ENCODE measurements around the gene LVRN. TPM values are rescaled to one million over a fixed set of nuclear protein-coding genes. Genes with fewer than 3 reads are reported as not detected.

Gene LVRN
- polyA plus RNA-seq, 1 donor = 0.27 TPM

DNA sequence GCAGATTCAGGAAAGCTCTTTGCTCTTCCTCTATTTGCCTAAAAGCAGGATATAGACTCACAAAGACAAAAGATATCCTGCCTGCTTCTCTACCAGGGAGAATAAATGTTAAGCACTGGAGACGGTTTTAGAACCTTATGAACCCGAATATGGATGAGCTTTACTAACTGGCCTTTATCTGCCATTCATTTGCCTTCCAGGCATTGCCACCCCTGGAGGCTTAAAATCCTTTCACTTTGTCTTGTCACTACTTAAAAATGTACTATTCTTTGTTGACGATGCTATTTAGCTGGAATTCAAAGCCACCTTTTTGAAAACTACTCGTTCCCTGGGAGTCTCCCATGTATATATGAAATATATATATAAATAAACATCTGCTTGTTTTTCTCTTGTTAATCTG lies 23.2 kb upstream of the LVRN start:
- Histone ChIP-seq H3K4me1 (ENCODE audit: control insufficient read depth, insufficient read depth, low read length) (no peaks in the 10 kb centered on the region), H3K9me3 (ENCODE audit: control insufficient read depth, low read depth, low read length) (no peaks in the 10 kb centered on the region), H3K36me3 (ENCODE audit: control insufficient read depth, insufficient read depth, low read length) (no peaks in the 10 kb centered on the region), H3K27me3 (ENCODE audit: control insufficient read depth, insufficient read depth, low read length) (no peaks in the 10 kb centered on the region), H3K27ac (ENCODE audit: low read length) (no peak overlapping the region), H3K4me3 (ENCODE audit: low read length) (no peak overlapping the region)
- no peak for DNase-seq
- WGBS (ENCODE audit: insufficient coverage, low lambda C conversion rate) = no CpG with 5 or more reads among the region's 4 CpGs

DNA sequence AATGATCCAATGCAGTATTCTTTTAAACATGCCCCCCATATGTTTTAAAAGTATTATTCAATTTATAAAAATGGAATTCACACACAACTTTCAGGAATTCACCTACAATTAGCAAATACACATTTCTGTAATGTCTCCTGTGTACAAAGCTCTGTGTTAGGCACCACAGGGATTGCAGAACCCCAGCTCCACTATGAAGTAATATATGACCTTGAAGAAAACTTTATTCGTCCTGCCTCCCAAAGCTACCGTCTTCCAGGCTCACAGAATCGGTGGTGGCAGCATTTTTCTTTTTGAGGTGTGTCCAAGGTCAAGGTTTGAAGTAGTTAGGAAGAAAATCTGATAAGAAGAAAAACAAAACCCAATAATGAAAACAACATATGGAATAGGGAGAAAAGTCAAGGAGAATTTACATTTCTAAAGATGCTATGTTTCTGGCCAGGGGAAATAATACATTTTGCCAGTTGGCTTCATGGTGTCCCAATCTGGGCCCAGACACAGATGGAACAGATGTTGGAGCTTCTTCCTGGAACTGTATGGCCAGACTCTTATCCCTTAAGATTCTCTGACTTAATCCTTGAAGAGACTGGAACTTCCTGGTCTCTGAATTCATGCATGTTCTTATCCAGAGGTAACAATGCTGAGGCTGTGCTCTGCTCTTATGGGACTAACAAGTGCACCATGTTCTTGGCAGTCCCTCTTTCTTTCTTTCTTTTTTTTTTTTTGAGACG lies 22.0 kb upstream of the LVRN start:
- Histone ChIP-seq H3K4me1 (ENCODE audit: control insufficient read depth, insufficient read depth, low read length) (no peaks in the 10 kb centered on the region), H3K27ac (ENCODE audit: low read length) (no peak overlapping the region), H3K4me3 (ENCODE audit: low read length) (no peak overlapping the region), H3K9me3 (ENCODE audit: control insufficient read depth, low read depth, low read length) (no peaks in the 10 kb centered on the region), H3K36me3 (ENCODE audit: control insufficient read depth, insufficient read depth, low read length) (no peaks in the 10 kb centered on the region), H3K27me3 (ENCODE audit: control insufficient read depth, insufficient read depth, low read length) (no peaks in the 10 kb centered on the region)
- DNase-seq = no peak
- no CpG with 5 or more reads among the region's 4 CpGs for WGBS (ENCODE audit: insufficient coverage, low lambda C conversion rate)

DNA sequence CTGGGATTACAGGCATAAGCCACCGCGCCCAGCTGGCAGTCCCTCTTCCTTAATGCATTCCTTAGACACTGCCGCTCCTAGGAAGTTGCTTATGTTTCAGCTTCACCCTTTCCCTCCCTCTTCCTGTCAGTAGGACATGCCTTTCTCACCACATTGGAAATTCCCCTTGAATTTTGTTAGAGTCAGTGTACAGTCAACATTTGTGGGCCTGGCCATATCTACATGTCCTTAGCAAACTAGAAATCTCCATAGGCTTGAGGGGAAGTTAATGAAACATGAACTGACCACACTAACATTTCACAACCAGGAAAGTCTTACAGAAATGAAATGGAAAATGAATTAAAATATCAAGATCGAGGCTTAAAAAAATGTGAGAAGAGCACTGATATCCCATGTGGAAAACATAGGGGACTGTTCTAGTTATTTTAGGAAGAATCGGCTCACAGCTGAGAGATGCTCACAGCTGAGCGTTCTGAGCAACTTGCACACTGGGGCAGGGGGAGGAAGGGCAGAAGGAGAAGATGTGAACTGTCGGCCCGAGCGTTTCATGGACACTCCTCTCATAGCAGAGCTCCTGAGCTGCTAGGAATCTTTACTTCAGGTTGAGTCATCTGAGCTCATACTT lies 21.1 kb upstream of the LVRN start:
- Histone ChIP-seq H3K4me1 (ENCODE audit: control insufficient read depth, insufficient read depth, low read length) (no peaks in the 10 kb centered on the region), H3K9me3 (ENCODE audit: control insufficient read depth, low read depth, low read length) (no peaks in the 10 kb centered on the region), H3K4me3 (ENCODE audit: low read length) (no peak overlapping the region), H3K27ac (ENCODE audit: low read length) (no peak overlapping the region), H3K27me3 (ENCODE audit: control insufficient read depth, insufficient read depth, low read length) (no peaks in the 10 kb centered on the region), H3K36me3 (ENCODE audit: control insufficient read depth, insufficient read depth, low read length) (no peaks in the 10 kb centered on the region)
- 80% methylated on average over 1 of the region's 9 CpGs for WGBS (ENCODE audit: insufficient coverage, low lambda C conversion rate)
- DNase-seq = no peak

GRCh38 chr5:115944501-115944900 lies 17.8 kb upstream of the LVRN start:
- Histone ChIP-seq H3K9me3 (ENCODE audit: control insufficient read depth, low read depth, low read length) (no peaks in the 10 kb centered on the region), H3K27ac (ENCODE audit: low read length) (no peak overlapping the region), H3K4me1 (ENCODE audit: control insufficient read depth, insufficient read depth, low read length) (no peaks in the 10 kb centered on the region), H3K36me3 (ENCODE audit: control insufficient read depth, insufficient read depth, low read length) (no peaks in the 10 kb centered on the region), H3K27me3 (ENCODE audit: control insufficient read depth, insufficient read depth, low read length) (no peaks in the 10 kb centered on the region), H3K4me3 (ENCODE audit: low read length) (no peak overlapping the region)
- DNase-seq = no peak
- WGBS (ENCODE audit: insufficient coverage, low lambda C conversion rate) = no CpG with 5 or more reads among the region's 3 CpGs

DNA sequence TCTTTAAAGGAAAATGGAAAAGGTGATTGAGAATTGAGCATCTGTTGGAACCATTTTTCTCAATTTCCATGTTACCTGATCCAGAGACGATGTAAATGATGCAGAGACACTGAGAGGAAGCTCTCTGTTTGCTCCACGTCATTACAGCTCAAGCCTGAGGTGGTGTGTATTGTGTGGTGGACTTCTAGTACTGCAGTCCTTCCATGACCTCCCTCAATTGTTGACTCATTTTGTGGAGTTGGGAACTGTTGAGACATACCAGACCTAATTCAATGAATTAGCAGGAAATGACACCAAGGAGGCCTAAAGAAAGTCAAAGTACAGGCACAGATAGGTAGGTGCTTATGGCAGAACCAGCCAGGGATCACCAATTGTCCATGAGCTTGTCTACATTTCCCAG lies 15.6 kb upstream of the LVRN start:
- Histone ChIP-seq H3K27me3 (ENCODE audit: control insufficient read depth, insufficient read depth, low read length) (no peaks in the 10 kb centered on the region), H3K9me3 (ENCODE audit: control insufficient read depth, low read depth, low read length) (no peaks in the 10 kb centered on the region), H3K36me3 (ENCODE audit: control insufficient read depth, insufficient read depth, low read length) (no peaks in the 10 kb centered on the region), H3K4me3 (ENCODE audit: low read length) (no peak overlapping the region), H3K27ac (ENCODE audit: low read length) (no peak overlapping the region), H3K4me1 (ENCODE audit: control insufficient read depth, insufficient read depth, low read length) (no peaks in the 10 kb centered on the region)
- no peak for DNase-seq
- no CpG with 5 or more reads among the region's 2 CpGs for WGBS (ENCODE audit: insufficient coverage, low lambda C conversion rate)

- Histone ChIP-seq H3K9me3 (ENCODE audit: control insufficient read depth, low read depth, low read length) (no peaks in the 10 kb centered on the region), H3K27ac (ENCODE audit: low read length) (no peak overlapping the region), H3K4me1 (ENCODE audit: control insufficient read depth, insufficient read depth, low read length) (no peaks in the 10 kb centered on the region), H3K27me3 (ENCODE audit: control insufficient read depth, insufficient read depth, low read length) (no peaks in the 10 kb centered on the region), H3K4me3 (ENCODE audit: low read length) (no peak overlapping the region), H3K36me3 (ENCODE audit: control insufficient read depth, insufficient read depth, low read length) (no peaks in the 10 kb centered on the region)
- WGBS (ENCODE audit: insufficient coverage, low lambda C conversion rate) = no CpG with 5 or more reads among the region's 2 CpGs
- no peak for DNase-seq
These were observed 15.0 kb upstream of the LVRN start for GRCh38 chr5:115947260-115947659.

DNA sequence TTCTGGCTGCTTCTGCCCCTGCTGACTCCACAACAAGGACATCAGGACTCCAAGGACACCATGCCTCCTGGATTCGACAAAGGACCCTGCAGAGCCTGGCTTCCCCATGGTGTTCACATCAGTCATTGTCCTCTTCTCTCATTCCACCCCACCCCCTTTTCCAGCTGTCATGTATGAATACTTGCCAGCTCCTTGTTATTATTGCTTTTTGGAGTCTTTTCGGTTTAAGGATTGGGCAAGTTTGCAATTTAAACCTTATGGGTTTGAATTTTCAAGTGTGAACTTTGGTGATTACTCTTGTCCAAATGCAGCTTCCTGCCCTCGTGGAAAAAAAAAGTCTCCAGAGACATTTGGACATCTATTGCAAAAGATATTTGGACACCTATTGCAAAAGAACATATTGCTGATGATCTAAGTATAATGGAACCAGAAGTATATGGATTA lies 14.2 kb upstream of the LVRN start:
- WGBS (ENCODE audit: insufficient coverage, low lambda C conversion rate) = no CpG with 5 or more reads among the region's 3 CpGs
- Histone ChIP-seq H3K27ac (ENCODE audit: low read length) (no peak overlapping the region), H3K4me3 (ENCODE audit: low read length) (no peak overlapping the region), H3K9me3 (ENCODE audit: control insufficient read depth, low read depth, low read length) (no peaks in the 10 kb centered on the region), H3K27me3 (ENCODE audit: control insufficient read depth, insufficient read depth, low read length) (peaks cover 3% of the 10 kb centered on the region), H3K36me3 (ENCODE audit: control insufficient read depth, insufficient read depth, low read length) (no peaks in the 10 kb centered on the region), H3K4me1 (ENCODE audit: control insufficient read depth, insufficient read depth, low read length) (no peaks in the 10 kb centered on the region)
- no peak for DNase-seq

- H3K4me1 ChIP-seq (ENCODE audit: control insufficient read depth, insufficient read depth, low read length) = no peaks in the 10 kb centered on the region
- no peaks in the 10 kb centered on the region for H3K9me3 ChIP-seq (ENCODE audit: control insufficient read depth, low read depth, low read length)
- H3K36me3 ChIP-seq (ENCODE audit: control insufficient read depth, insufficient read depth, low read length) = no peaks in the 10 kb centered on the region
- DNase-seq = no peak
- H3K27me3 ChIP-seq (ENCODE audit: control insufficient read depth, insufficient read depth, low read length) = peaks cover 3% of the 10 kb centered on the region
- H3K4me3 ChIP-seq (ENCODE audit: low read length) = no peak overlapping the region
- no peak overlapping the region for H3K27ac ChIP-seq (ENCODE audit: low read length)
- no CpG with 5 or more reads among the region's 1 CpG for WGBS (ENCODE audit: insufficient coverage, low lambda C conversion rate)
These were observed 13.2 kb upstream of the LVRN start for GRCh38 chr5:115949096-115949495.

DNA sequence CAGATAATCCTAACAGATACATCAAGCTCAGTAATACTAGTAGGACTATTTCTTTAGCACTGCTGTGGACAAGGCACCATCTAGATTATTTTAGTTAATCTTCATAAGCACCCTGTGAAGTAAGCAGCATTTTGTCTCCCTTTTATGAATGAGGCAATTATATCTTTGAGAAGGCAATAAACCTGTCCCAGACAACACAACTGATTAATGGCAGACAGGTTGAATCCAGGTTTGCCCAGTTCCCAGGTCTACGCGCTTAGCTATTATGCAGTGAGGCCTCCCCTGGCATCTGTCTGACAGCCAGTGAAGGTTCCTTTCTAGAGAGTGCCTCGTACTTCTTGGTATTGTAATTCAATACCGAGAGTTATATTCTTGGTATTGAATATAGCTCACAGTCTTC lies 9.7 kb upstream of the LVRN start:
- H3K9me3 ChIP-seq (ENCODE audit: control insufficient read depth, low read depth, low read length) = no peaks in the 10 kb centered on the region

DNA sequence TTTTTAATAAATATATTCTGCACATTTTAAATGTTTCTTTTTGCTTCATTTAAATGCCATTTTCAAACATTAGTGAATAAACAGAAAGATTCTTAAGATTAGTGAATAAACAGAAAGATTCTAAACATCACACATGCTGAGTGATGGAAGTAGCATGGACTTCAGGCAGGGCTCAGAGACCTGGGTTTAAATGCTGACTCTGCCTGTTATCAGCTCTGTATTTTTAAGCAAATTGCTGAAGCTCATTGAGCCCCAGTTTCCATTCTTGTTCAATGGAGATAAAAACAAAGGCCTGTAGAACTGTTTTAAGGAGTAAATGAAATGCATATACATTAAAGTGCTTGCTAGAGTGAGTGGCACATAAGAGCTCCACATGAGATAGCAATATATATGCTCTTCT lies 8.1 kb upstream of the LVRN start:
- H3K4me1 ChIP-seq (ENCODE audit: control insufficient read depth, insufficient read depth, low read length) = no peaks in the 10 kb centered on the region
- no peak for DNase-seq
- H3K27ac ChIP-seq (ENCODE audit: low read length) = no peak overlapping the region
- H3K27me3 ChIP-seq (ENCODE audit: control insufficient read depth, insufficient read depth, low read length) = peaks cover 21% of the 10 kb centered on the region
- H3K9me3 ChIP-seq (ENCODE audit: control insufficient read depth, low read depth, low read length) = no peaks in the 10 kb centered on the region
- H3K4me3 ChIP-seq (ENCODE audit: low read length) = no peak overlapping the region
- H3K36me3 ChIP-seq (ENCODE audit: control insufficient read depth, insufficient read depth, low read length) = no peaks in the 10 kb centered on the region

More for the DNA sequence above, 9.7 kb upstream of the LVRN start:
- peak in 1 of 2 donors; percentile 7 for DNase-seq
- Histone ChIP-seq H3K4me1 (ENCODE audit: control insufficient read depth, insufficient read depth, low read length) (no peaks in the 10 kb centered on the region), H3K27ac (ENCODE audit: low read length) (no peak overlapping the region), H3K36me3 (ENCODE audit: control insufficient read depth, insufficient read depth, low read length) (no peaks in the 10 kb centered on the region), H3K4me3 (ENCODE audit: low read length) (no peak overlapping the region), H3K27me3 (ENCODE audit: control insufficient read depth, insufficient read depth, low read length) (peaks cover 13% of the 10 kb centered on the region)
- no CpG with 5 or more reads among the region's 4 CpGs for WGBS (ENCODE audit: insufficient coverage, low lambda C conversion rate)

DNA sequence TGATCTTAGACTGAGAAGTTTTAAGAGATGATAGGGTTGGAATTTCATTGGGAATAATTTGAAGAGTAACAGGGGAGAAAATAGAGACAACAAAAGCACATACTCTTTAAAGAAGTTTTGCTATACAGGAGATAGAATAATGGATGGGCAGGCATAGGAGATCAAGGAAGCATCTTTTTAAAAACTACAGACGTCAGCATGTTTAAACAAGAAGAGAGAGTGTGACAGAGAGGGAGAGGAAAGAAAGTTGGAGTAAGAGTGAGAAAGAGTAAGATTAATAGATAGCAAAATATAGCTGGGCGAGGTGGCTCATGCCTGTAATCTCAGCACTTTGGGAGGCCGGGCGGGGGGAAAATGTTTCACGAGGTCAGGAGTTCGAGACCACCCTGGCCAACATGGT lies 5.3 kb upstream of the LVRN start:
- Histone ChIP-seq H3K36me3 (ENCODE audit: control insufficient read depth, insufficient read depth, low read length) (no peaks in the 10 kb centered on the region), H3K27ac (ENCODE audit: low read length) (no peak overlapping the region), H3K9me3 (ENCODE audit: control insufficient read depth, low read depth, low read length) (no peaks in the 10 kb centered on the region), H3K4me1 (ENCODE audit: control insufficient read depth, insufficient read depth, low read length) (peaks cover 8% of the 10 kb centered on the region), H3K27me3 (ENCODE audit: control insufficient read depth, insufficient read depth, low read length) (peaks cover 46% of the 10 kb centered on the region), H3K4me3 (ENCODE audit: low read length) (no peak overlapping the region)
- no peak for DNase-seq
- WGBS (ENCODE audit: insufficient coverage, low lambda C conversion rate) = 100% methylated on average over 1 of the region's 6 CpGs
